HG02798 (cell line): Measurements from ENCODE around the gene HTATIP2.
"Not testable (repeated sequence)": the region's sequence is repeated elsewhere in the genome, so short reads cannot be mapped to it uniquely, and the experiment has no call there.

Source experiments
- ATAC-seq: cut with Tn5 transposase; IDR thresholded peaks from one replicate; pipeline ENCODE4 v1.9.1; 2021; ENCODE audit warnings: mild to moderate bottlenecking; ENCODE audit not compliant: unreplicated experiment, poor library complexity

Gene HTATIP2

GRCh38 chr11:20363500-20364340 is at the start of gene HTATIP2:
HTATIP2 (plus strand) TSS chr11:20363714; CDS start chr11:20364238, 524 bp downstream.
- peak; percentile 96 for ATAC-seq

- ATAC-seq: no peak
Measured at GRCh38 chr11:20315800-20316199, 47.7 kb upstream of the HTATIP2 start.

- no peak for ATAC-seq
Measured at GRCh38 chr11:20321177-20321576, 42.3 kb upstream of the HTATIP2 start.

- ATAC-seq: no peak
Measured at GRCh38 chr11:20327377-20327935, 36.1 kb upstream of the HTATIP2 start.

- no peak for ATAC-seq
Measured at GRCh38 chr11:20336056-20336455, 27.5 kb upstream of the HTATIP2 start.

GRCh38 chr11:20337526-20338154 is 25.9 kb upstream of the HTATIP2 start:
- ATAC-seq: no peak

- no peak for ATAC-seq
Measured at GRCh38 chr11:20342347-20343141, 21.0 kb upstream of the HTATIP2 start.

GRCh38 chr11:20351136-20351535 is 12.4 kb upstream of the HTATIP2 start:
- ATAC-seq: no peak

GRCh38 chr11:20351751-20352262 is 11.7 kb upstream of the HTATIP2 start:
- no peak for ATAC-seq

GRCh38 chr11:20353829-20354434 is 9.6 kb upstream of the HTATIP2 start:
- peak; percentile 50 for ATAC-seq

- ATAC-seq: peak; percentile 83
Measured at GRCh38 chr11:20355221-20356219, 8.0 kb upstream of the HTATIP2 start.

- ATAC-seq: no peak
Measured at GRCh38 chr11:20357150-20357549, 6.4 kb upstream of the HTATIP2 start.

- no peak for ATAC-seq
Measured at GRCh38 chr11:20360650-20361049, 2.9 kb upstream of the HTATIP2 start.

GRCh38 chr11:20362481-20362880 is 1.0 kb upstream of the HTATIP2 start:
- ATAC-seq: no peak

GRCh38 chr11:20363149-20363499 is 390 bp upstream of the HTATIP2 start:
- ATAC-seq: no peak

GRCh38 chr11:20364341-20364792 is 853 bp downstream of the HTATIP2 start:
- ATAC-seq: no peak

GRCh38 chr11:20365465-20365864 is 2.0 kb downstream of the HTATIP2 start:
- not testable (repeated sequence) for ATAC-seq

GRCh38 chr11:20367313-20367948 is 3.9 kb downstream of the HTATIP2 start:
- no peak for ATAC-seq
